ENCODE results near the gene SURF2. TPM values are rescaled to one million over a fixed set of nuclear protein-coding genes. Genes with fewer than 3 reads are reported as not detected.
"Not testable (repeated sequence)": the region's sequence is repeated elsewhere in the genome, so short reads cannot be mapped to it uniquely, and the experiment has no call there.

The SURF2 gene
- total RNA-seq, 1 donor = 9.0 TPM

- Histone ChIP-seq H3K27me3 (ENCODE audit: insufficient read depth, low read length) (no peaks in the 10 kb centered on the region), H3K4me1 (ENCODE audit: insufficient read depth, low read length) (no peaks in the 10 kb centered on the region), H3K4me3 (ENCODE audit: low read length) (no peak overlapping the region), H3K9me3 (ENCODE audit: low read depth, low read length) (no peaks in the 10 kb centered on the region)
Measured at GRCh38 chr9:133389025-133389557, 32.7 kb downstream of the SURF2 start.

- Histone ChIP-seq H3K9me3 (ENCODE audit: low read depth, low read length) (no peaks in the 10 kb centered on the region), H3K4me3 (ENCODE audit: low read length) (no peak overlapping the region), H3K27me3 (ENCODE audit: insufficient read depth, low read length) (no peaks in the 10 kb centered on the region), H3K4me1 (ENCODE audit: insufficient read depth, low read length) (no peaks in the 10 kb centered on the region)
Measured at GRCh38 chr9:133389562-133389961, 33.2 kb downstream of the SURF2 start.

GRCh38 chr9:133390713-133391112, 34.4 kb downstream of the SURF2 start:
- no peaks in the 10 kb centered on the region for H3K9me3 ChIP-seq (ENCODE audit: low read depth, low read length)
- no peaks in the 10 kb centered on the region for H3K27me3 ChIP-seq (ENCODE audit: insufficient read depth, low read length)
- no peaks in the 10 kb centered on the region for H3K4me1 ChIP-seq (ENCODE audit: insufficient read depth, low read length)
- no peak overlapping the region for H3K4me3 ChIP-seq (ENCODE audit: low read length)

GRCh38 chr9:133391449-133391848, 35.1 kb downstream of the SURF2 start:
- H3K27me3 ChIP-seq (ENCODE audit: insufficient read depth, low read length); H3K4me3 ChIP-seq (ENCODE audit: low read length); H3K9me3 ChIP-seq (ENCODE audit: low read depth, low read length); H3K4me1 ChIP-seq (ENCODE audit: insufficient read depth, low read length): not testable (repeated sequence)

GRCh38 chr9:133392308-133392707, 36.0 kb downstream of the SURF2 start:
- H3K4me1 ChIP-seq (ENCODE audit: insufficient read depth, low read length); H3K27me3 ChIP-seq (ENCODE audit: insufficient read depth, low read length); H3K4me3 ChIP-seq (ENCODE audit: low read length): not testable (repeated sequence)

GRCh38 chr9:133393399-133393798, 37.0 kb downstream of the SURF2 start:
- no peak overlapping the region for H3K4me3 ChIP-seq (ENCODE audit: low read length)
- no peaks in the 10 kb centered on the region for H3K27me3 ChIP-seq (ENCODE audit: insufficient read depth, low read length)
- H3K4me1 ChIP-seq (ENCODE audit: insufficient read depth, low read length) = no peaks in the 10 kb centered on the region
- H3K9me3 ChIP-seq (ENCODE audit: low read depth, low read length) = no peaks in the 10 kb centered on the region

More at GRCh38 chr9:133392308-133392707, 36.0 kb downstream of the SURF2 start:
- H3K9me3 ChIP-seq (ENCODE audit: low read depth, low read length) = not testable (repeated sequence)

GRCh38 chr9:133394687-133395271, 38.4 kb downstream of the SURF2 start:
- Histone ChIP-seq H3K4me1 (ENCODE audit: insufficient read depth, low read length) (no peaks in the 10 kb centered on the region), H3K4me3 (ENCODE audit: low read length) (no peak overlapping the region), H3K9me3 (ENCODE audit: low read depth, low read length) (no peaks in the 10 kb centered on the region), H3K27me3 (ENCODE audit: insufficient read depth, low read length) (no peaks in the 10 kb centered on the region)

GRCh38 chr9:133396952-133397351, 40.6 kb downstream of the SURF2 start:
- Histone ChIP-seq H3K9me3 (ENCODE audit: low read depth, low read length) (no peaks in the 10 kb centered on the region), H3K4me3 (ENCODE audit: low read length) (no peak overlapping the region), H3K4me1 (ENCODE audit: insufficient read depth, low read length) (no peaks in the 10 kb centered on the region)

GRCh38 chr9:133397370-133397769, 41.0 kb downstream of the SURF2 start:
- H3K9me3 ChIP-seq (ENCODE audit: low read depth, low read length) = no peaks in the 10 kb centered on the region
- no peaks in the 10 kb centered on the region for H3K27me3 ChIP-seq (ENCODE audit: insufficient read depth, low read length)
- no peak overlapping the region for H3K4me3 ChIP-seq (ENCODE audit: low read length)
- H3K4me1 ChIP-seq (ENCODE audit: insufficient read depth, low read length) = no peaks in the 10 kb centered on the region

More at GRCh38 chr9:133396952-133397351, 40.6 kb downstream of the SURF2 start:
- H3K27me3 ChIP-seq (ENCODE audit: insufficient read depth, low read length) = no peaks in the 10 kb centered on the region

- H3K4me1 ChIP-seq (ENCODE audit: insufficient read depth, low read length) = no peaks in the 10 kb centered on the region
- H3K4me3 ChIP-seq (ENCODE audit: low read length) = no peak overlapping the region
- no peaks in the 10 kb centered on the region for H3K27me3 ChIP-seq (ENCODE audit: insufficient read depth, low read length)
- H3K9me3 ChIP-seq (ENCODE audit: low read depth, low read length) = no peaks in the 10 kb centered on the region
Measured at GRCh38 chr9:133397895-133398294, 41.5 kb downstream of the SURF2 start.

GRCh38 chr9:133400292-133400691, 43.9 kb downstream of the SURF2 start:
- H3K27me3 ChIP-seq (ENCODE audit: insufficient read depth, low read length) = no peaks in the 10 kb centered on the region
- H3K4me1 ChIP-seq (ENCODE audit: insufficient read depth, low read length) = no peaks in the 10 kb centered on the region
- H3K4me3 ChIP-seq (ENCODE audit: low read length) = no peak overlapping the region
- H3K9me3 ChIP-seq (ENCODE audit: low read depth, low read length) = no peaks in the 10 kb centered on the region

GRCh38 chr9:133401588-133401987, 45.2 kb downstream of the SURF2 start:
- no peak overlapping the region for H3K4me3 ChIP-seq (ENCODE audit: low read length)

GRCh38 chr9:133402689-133403088, 46.3 kb downstream of the SURF2 start:
- Histone ChIP-seq H3K27me3 (ENCODE audit: insufficient read depth, low read length) (no peaks in the 10 kb centered on the region), H3K9me3 (ENCODE audit: low read depth, low read length) (no peaks in the 10 kb centered on the region), H3K4me1 (ENCODE audit: insufficient read depth, low read length) (no peaks in the 10 kb centered on the region), H3K4me3 (ENCODE audit: low read length) (no peak overlapping the region)

More at GRCh38 chr9:133401588-133401987, 45.2 kb downstream of the SURF2 start:
- H3K27me3 ChIP-seq (ENCODE audit: insufficient read depth, low read length) = no peaks in the 10 kb centered on the region
- no peaks in the 10 kb centered on the region for H3K9me3 ChIP-seq (ENCODE audit: low read depth, low read length)
- no peaks in the 10 kb centered on the region for H3K4me1 ChIP-seq (ENCODE audit: insufficient read depth, low read length)

- H3K27me3 ChIP-seq (ENCODE audit: insufficient read depth, low read length) = no peaks in the 10 kb centered on the region
- no peaks in the 10 kb centered on the region for H3K4me1 ChIP-seq (ENCODE audit: insufficient read depth, low read length)
- H3K9me3 ChIP-seq (ENCODE audit: low read depth, low read length) = no peaks in the 10 kb centered on the region
- H3K4me3 ChIP-seq (ENCODE audit: low read length) = no peak overlapping the region
Measured at GRCh38 chr9:133403766-133404453, 47.6 kb downstream of the SURF2 start.

- Histone ChIP-seq H3K9me3 (ENCODE audit: low read depth, low read length) (no peaks in the 10 kb centered on the region), H3K27me3 (ENCODE audit: insufficient read depth, low read length) (no peaks in the 10 kb centered on the region), H3K4me3 (ENCODE audit: low read length) (no peak overlapping the region), H3K4me1 (ENCODE audit: insufficient read depth, low read length) (no peaks in the 10 kb centered on the region)
Measured at GRCh38 chr9:133404454-133405002, 48.2 kb downstream of the SURF2 start.
